PC-3 (cell line): ENCODE results near the gene FAAP100. TPM values are rescaled to one million over a fixed set of nuclear protein-coding genes. Genes with fewer than 3 reads are reported as not detected.

Experiments used
- ATAC-seq: fragments of 200-7000 bp; cut with Tn5 transposase; 2 replicates; pipeline ENCODE4 v1.9.1; 2020; ENCODE audit warnings: mild to moderate bottlenecking, moderate library complexity
- BruUV-seq: library from RNA; stranded (reverse); fragments of 400-500 nt; replicated peaks from 2 replicates; lab custom pipeline; 2021; lab: Mats Ljungman, UMichigan
- CTCF ChIA-PET: fragments of 300-600 bp; sonication (Branson Sonifier 250); formaldehyde crosslinking; loops from one replicate; lab custom pipeline; 2022; ENCODE audit warnings: antibody characterized with exemption; lab: Charles Lee
- POLR2A ChIA-PET: fragments of 300-600 bp; sonication (Branson Sonifier 250); formaldehyde crosslinking; loops from one replicate; lab custom pipeline; 2022; ENCODE audit warnings: antibody characterized with exemption; ENCODE audit not compliant: unreplicated experiment; lab: Charles Lee
- DNase-seq: peaks from one replicate; pipeline ENCODE4 v3.0.0-alpha.2; 2015
- H2AFZ ChIP-seq: fragments of 300-600 bp; sonication (generic); 2 replicates; pipeline ENCODE4 v1.6.0; 2016; ENCODE audit warnings: antibody characterized with exemption, low read length
- H3F3A ChIP-seq: fragments of 300-600 bp; sonication (generic); one replicate; pipeline ENCODE4 v1.6.0; 2017; ENCODE audit warnings: antibody characterized with exemption, low read length, control low read depth, mild to moderate bottlenecking; ENCODE audit not compliant: unreplicated experiment
- H3K27ac ChIP-seq: fragments of 300-600 bp; sonication (generic); 2 replicates; pipeline ENCODE4 v1.5.1; 2016; ENCODE audit warnings: mild to moderate bottlenecking, low read length
- H3K27me3 ChIP-seq: fragments of 300-600 bp; sonication (generic); 2 replicates; pipeline ENCODE4 v1.6.1; 2016; ENCODE audit warnings: low read length, mixed read lengths
- H3K36me3 ChIP-seq: fragments of 300-600 bp; sonication (generic); 2 replicates; pipeline ENCODE4 v1.6.1; 2016; ENCODE audit warnings: low read depth, mixed run types, low read length, mixed read lengths
- H3K4me1 ChIP-seq: fragments of 300-600 bp; sonication (generic); 2 replicates; pipeline ENCODE4 v1.5.1; 2016; ENCODE audit warnings: low read length; ENCODE audit not compliant: insufficient read depth
- H3K4me2 ChIP-seq: fragments of 300-600 bp; sonication (generic); 2 replicates; pipeline ENCODE4 v1.6.0; 2016; ENCODE audit warnings: low read length
- H3K4me3 ChIP-seq: fragments of 300-600 bp; sonication (generic); 2 replicates; pipeline ENCODE4 v1.5.1; 2016; ENCODE audit warnings: mild to moderate bottlenecking, low read length, mixed read lengths
- H3K79me2 ChIP-seq: fragments of 300-600 bp; sonication (generic); 2 replicates; pipeline ENCODE4 v1.6.1; 2017; ENCODE audit warnings: low read length, mixed read lengths
- H3K9ac ChIP-seq: fragments of 300-600 bp; sonication (generic); 2 replicates; pipeline ENCODE4 v1.6.0; 2016; ENCODE audit warnings: mild to moderate bottlenecking, low read length
- H3K9me2 ChIP-seq: fragments of 300-600 bp; sonication (generic); replicated peaks from 2 replicates; pipeline ENCODE4 v1.6.1; 2016; ENCODE audit warnings: mixed run types, low read length, mixed read lengths
- H3K9me3 ChIP-seq: fragments of 300-600 bp; sonication (generic); 2 replicates; pipeline ENCODE4 v1.6.1; 2016; ENCODE audit warnings: low read length, mixed read lengths
- H4K20me1 ChIP-seq: fragments of 300-600 bp; sonication (generic); 2 replicates; pipeline ENCODE4 v1.6.1; 2016; ENCODE audit warnings: low read length, mixed read lengths
- EZH2 ChIP-seq: fragments of 300-600 bp; sonication (generic); IDR thresholded peaks from one replicate; pipeline ENCODE4 v1.6.1; 2017; ENCODE audit warnings: antibody characterized with exemption, mild to moderate bottlenecking, low read length; ENCODE audit not compliant: unreplicated experiment
- EZH2phosphoT487 ChIP-seq: fragments of 300-600 bp; sonication (generic); IDR thresholded peaks from 2 replicates; pipeline ENCODE4 v1.6.1; 2018; ENCODE audit warnings: mild to moderate bottlenecking, antibody characterized with exemption, low read length, borderline replicate concordance
- intact Hi-C: fragments of 100-400 bp; cut with micrococcal nuclease; formaldehyde crosslinking; loops from 2 replicates; pipeline ENCODE4 v1.9.0; 2023
- total RNA-seq: library from RNA; depleted of rRNA; stranded (reverse); fragments of >200 nt; gene quantifications from 2 replicates; pipeline ENCODE4 v1.2.3, GENCODE V29; 2014
- TF ChIP-seq, protein P1 (sequence below): fragments of 300-600 bp; sonication (generic); conservative IDR thresholded peaks from 2 replicates; pipeline ENCODE4 v1.5.1; 2017; ENCODE audit warnings: antibody characterized with exemption, low read depth, mild to moderate bottlenecking, low read length

Gene FAAP100
- total RNA-seq, 1 experiment from 2014 or later: 23.3 TPM

DNA sequence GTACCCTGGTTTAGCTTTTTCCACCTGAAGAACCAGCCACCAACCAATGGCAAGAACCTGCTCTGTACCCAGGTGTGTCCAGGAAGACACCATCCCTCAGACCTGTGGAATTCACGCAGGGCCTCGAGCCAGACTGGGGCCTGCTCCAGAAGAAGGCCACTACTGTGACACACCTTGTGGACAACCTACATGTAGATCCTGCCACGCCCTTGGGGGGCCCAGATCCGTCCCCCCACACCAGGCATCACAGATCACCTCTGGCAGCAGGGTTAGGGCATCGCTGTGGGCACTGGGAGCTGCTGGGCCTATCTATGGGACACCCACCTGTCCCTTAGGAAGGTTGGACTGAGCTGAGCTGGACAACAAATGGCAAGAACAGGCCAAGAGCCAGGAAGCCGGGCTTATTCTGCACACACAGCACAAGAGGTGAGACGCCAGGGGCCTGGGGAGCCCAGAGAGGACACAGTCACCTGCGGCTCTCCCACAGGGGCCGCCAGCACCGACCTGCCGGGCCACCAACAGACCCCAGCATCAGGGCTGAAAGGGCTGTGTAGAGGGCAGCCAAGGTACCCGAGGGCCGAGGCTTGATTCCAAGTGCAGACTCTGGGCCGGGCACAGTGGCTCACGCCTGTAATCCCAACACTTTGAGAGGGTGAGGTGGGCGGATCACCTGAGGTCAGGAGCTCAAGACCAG lies 7.7 kb downstream of the FAAP100 start:
- Histone ChIP-seq H3K9me3 (no peaks in the 10 kb centered on the region), H4K20me1 (no peaks in the 10 kb centered on the region), H3K27me3 (no peaks in the 10 kb centered on the region), H3K4me2 (no peak overlapping the region), H2AFZ (no peak overlapping the region), H3K4me3 (no peak overlapping the region), H3K27ac (no peak overlapping the region), H3K36me3 (peaks cover 4% of the 10 kb centered on the region; the same call in 1 of the 2 replicates), H3K79me2 (peaks cover 4% of the 10 kb centered on the region; the same call in 1 of the 2 replicates), H3F3A (no peaks in the 10 kb centered on the region), H3K9me2 (no peaks in the 10 kb centered on the region), H3K4me1 (no peaks in the 10 kb centered on the region), H3K9ac (no peak overlapping the region)
- intact Hi-C loops: no loop called here
- TF ChIP-seq EZH2phosphoT487: no peak
- TF ChIP-seq, protein P1, sequence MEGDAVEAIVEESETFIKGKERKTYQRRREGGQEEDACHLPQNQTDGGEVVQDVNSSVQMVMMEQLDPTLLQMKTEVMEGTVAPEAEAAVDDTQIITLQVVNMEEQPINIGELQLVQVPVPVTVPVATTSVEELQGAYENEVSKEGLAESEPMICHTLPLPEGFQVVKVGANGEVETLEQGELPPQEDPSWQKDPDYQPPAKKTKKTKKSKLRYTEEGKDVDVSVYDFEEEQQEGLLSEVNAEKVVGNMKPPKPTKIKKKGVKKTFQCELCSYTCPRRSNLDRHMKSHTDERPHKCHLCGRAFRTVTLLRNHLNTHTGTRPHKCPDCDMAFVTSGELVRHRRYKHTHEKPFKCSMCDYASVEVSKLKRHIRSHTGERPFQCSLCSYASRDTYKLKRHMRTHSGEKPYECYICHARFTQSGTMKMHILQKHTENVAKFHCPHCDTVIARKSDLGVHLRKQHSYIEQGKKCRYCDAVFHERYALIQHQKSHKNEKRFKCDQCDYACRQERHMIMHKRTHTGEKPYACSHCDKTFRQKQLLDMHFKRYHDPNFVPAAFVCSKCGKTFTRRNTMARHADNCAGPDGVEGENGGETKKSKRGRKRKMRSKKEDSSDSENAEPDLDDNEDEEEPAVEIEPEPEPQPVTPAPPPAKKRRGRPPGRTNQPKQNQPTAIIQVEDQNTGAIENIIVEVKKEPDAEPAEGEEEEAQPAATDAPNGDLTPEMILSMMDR: no peak
- no peak for TF ChIP-seq EZH2
- no TSS peak for BruUV-seq
- no peak for DNase-seq
- POLR2A ChIA-PET: no interaction called here
- CTCF ChIA-PET: no interaction called here
- no peak for ATAC-seq

DNA sequence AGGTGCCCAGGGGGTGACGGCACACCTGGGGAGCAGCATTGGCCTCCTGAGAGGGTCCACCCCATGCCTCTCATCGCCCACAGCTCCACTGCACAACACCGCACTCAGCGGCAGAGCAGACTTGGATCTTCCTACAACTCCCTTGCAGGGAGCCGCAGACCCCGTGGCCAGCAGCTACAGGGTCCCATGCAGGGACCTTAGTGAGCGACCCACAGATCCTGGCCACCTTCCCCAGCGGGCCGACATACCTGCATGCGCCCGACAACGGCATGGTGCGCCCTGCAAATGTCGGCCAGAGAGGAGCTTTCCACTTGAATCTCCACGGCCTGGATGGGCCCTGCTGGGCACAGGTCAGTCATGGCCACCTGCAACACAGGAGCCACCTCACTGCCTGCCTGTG lies 8.4 kb downstream of the FAAP100 start:
- Histone ChIP-seq H3K9me3 (no peaks in the 10 kb centered on the region), H3F3A (no peaks in the 10 kb centered on the region), H3K4me2 (no peak overlapping the region), H4K20me1 (no peaks in the 10 kb centered on the region), H2AFZ (no peak overlapping the region), H3K4me3 (no peak overlapping the region), H3K9me2 (no peaks in the 10 kb centered on the region), H3K9ac (no peak overlapping the region), H3K79me2 (no peaks in the 10 kb centered on the region), H3K27ac (no peak overlapping the region), H3K27me3 (no peaks in the 10 kb centered on the region), H3K4me1 (no peaks in the 10 kb centered on the region), H3K36me3 (peaks cover 4% of the 10 kb centered on the region; the same call in 1 of the 2 replicates)
- intact Hi-C loops: no loop called here
- ChIA-PET CTCF (no interaction called here), POLR2A (no interaction called here)
- BruUV-seq: no TSS peak
- TF ChIP-seq EZH2 (no peak), EZH2phosphoT487 (no peak)
- TF ChIP-seq, protein P1: no peak
- no peak for ATAC-seq
- no peak for DNase-seq

DNA sequence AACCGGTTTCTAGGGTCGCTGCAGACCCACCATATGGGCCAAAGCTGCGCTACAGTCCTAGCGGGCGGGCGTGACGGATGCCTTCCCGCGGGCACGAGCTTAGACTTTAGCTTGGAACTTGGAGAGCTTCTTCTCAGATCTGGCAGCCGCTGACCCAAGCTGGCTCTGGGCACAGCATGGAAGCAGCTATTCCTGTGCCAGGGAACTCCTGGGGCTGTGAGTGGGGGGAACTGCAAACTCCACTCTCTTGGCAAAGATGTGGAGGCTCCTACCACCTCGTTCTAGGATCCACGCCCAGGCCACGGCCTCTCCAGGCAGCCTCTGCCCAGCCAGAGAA lies 8.8 kb downstream of the FAAP100 start:
- H3K27ac ChIP-seq: no peak overlapping the region
- no peak for TF ChIP-seq EZH2
- TF ChIP-seq, protein P1: no peak
- TF ChIP-seq EZH2phosphoT487: no peak
- no peaks in the 10 kb centered on the region for H3K4me1 ChIP-seq
- H3K36me3 ChIP-seq: peaks cover 4% of the 10 kb centered on the region; the same call in 1 of the 2 replicates
- ATAC-seq: no peak
- intact Hi-C loops: no loop called here
- no TSS peak for BruUV-seq
- H3K79me2 ChIP-seq: no peaks in the 10 kb centered on the region
- H3K4me3 ChIP-seq: no peak overlapping the region
- H3F3A ChIP-seq: no peaks in the 10 kb centered on the region
- no peak for DNase-seq
- H3K9me2 ChIP-seq: no peaks in the 10 kb centered on the region
- H3K27me3 ChIP-seq: no peaks in the 10 kb centered on the region
- H3K4me2 ChIP-seq: no peak overlapping the region
- no peak overlapping the region for H3K9ac ChIP-seq
- no peaks in the 10 kb centered on the region for H3K9me3 ChIP-seq
- no peaks in the 10 kb centered on the region for H4K20me1 ChIP-seq
- POLR2A ChIA-PET: no interaction called here
- no peak overlapping the region for H2AFZ ChIP-seq
- CTCF ChIA-PET: no interaction called here
